PFSK-1 (cell line): ENCODE data around the gene HSPA8.

Experiments used
- FOXP2 ChIP-seq: optimal IDR thresholded peaks from 2 replicates; pipeline ENCODE3; 2011; ENCODE audit warnings: borderline replicate concordance, control low read depth, inconsistent platforms; ENCODE audit not compliant: insufficient read depth; ENCODE audit errors: extremely low read length, extremely low read depth
- POLR2AphosphoS5 ChIP-seq: IDR thresholded peaks from 2 replicates; pipeline ENCODE4 v1.6.1; 2012; ENCODE audit warnings: low read depth, mild to moderate bottlenecking, control low read depth, low read length, moderate library complexity
- REST ChIP-seq, 2 experiments: IDR thresholded peaks; 2 replicates each; pipeline versions ENCODE4 v1.6.1 to v1.8.0; 2011 to 2012; ENCODE audit warnings: low read depth in 2 of 2, low read length in 2 of 2, control low read depth in 1 of 2, inconsistent platforms in 1 of 2, mild to moderate bottlenecking in 1 of 2, moderate library complexity in 1 of 2; ENCODE audit not compliant: insufficient read depth in 1 of 2
- SIN3A ChIP-seq: IDR thresholded peaks from 2 replicates; pipeline ENCODE4 v1.6.1; 2012; ENCODE audit warnings: mild to moderate bottlenecking, low read length, moderate library complexity, borderline replicate concordance; ENCODE audit not compliant: insufficient read depth
- TAF1 ChIP-seq: IDR thresholded peaks from 2 replicates; pipeline ENCODE4 v1.6.1; 2012; ENCODE audit warnings: low read length, control low read depth, borderline replicate concordance; ENCODE audit not compliant: insufficient read depth

The HSPA8 gene

GRCh38 chr11:123018702-123019101, 43.2 kb downstream of the HSPA8 start:
- TF ChIP-seq POLR2AphosphoS5 (no peak), REST (IDR thresholded peaks at IDR 0.05; ENCODE audit: insufficient read depth in 1 of 2, low read depth in 2 of 2, low read length in 2 of 2) (no peak), SIN3A (no peak), FOXP2 (no peak), TAF1 (no peak)

- TF ChIP-seq TAF1 (no peak), FOXP2 (no peak), POLR2AphosphoS5 (no peak), REST (IDR thresholded peaks at IDR 0.05; ENCODE audit: insufficient read depth in 1 of 2, low read depth in 2 of 2, low read length in 2 of 2) (no peak), SIN3A (no peak)
These were observed 50.4 kb downstream of the HSPA8 start for GRCh38 chr11:123011510-123011909.
